K562 (cell line): ENCODE measurements around the gene NIPAL3. TPM values are rescaled to one million over a fixed set of nuclear protein-coding genes. Genes with fewer than 3 reads are reported as not detected.

ENCODE experiments used
- ATAC-seq: fragments of 200-7000 bp; cut with Tn5 transposase; 3 replicates; pipeline ENCODE4 v1.9.1; 2020; ENCODE audit warnings: moderate library complexity
- BruUV-seq: library from RNA; stranded (reverse); fragments of 400-500 nt; replicated peaks from 2 replicates; lab custom pipeline; 2021; lab: Mats Ljungman, UMichigan
- CTCF ChIA-PET: fragments of 300-600 bp; formaldehyde crosslinking; extraction: SDS; loops from one replicate; lab custom pipeline; 2021; ENCODE audit warnings: low intra/inter-chr PET ratio; lab: Yijun Ruan, JAX
- POLR2A ChIA-PET: fragments of 300-600, 350-650 bp; sonication (Branson Sonifier 250); formaldehyde crosslinking; extraction: SDS; loops from one replicate; lab custom pipeline; 2021; ENCODE audit warnings: antibody characterized with exemption, inconsistent platforms; lab: Yijun Ruan, JAX
- DNase-seq, 4 experiments: peaks; one replicate each; pipeline versions ENCODE4 v3.0.0 to v3.0.0-alpha.2; 2011 to 2018; ENCODE audit warnings: low spot score in 3 of 4, mixed read lengths in 3 of 4; ENCODE audit errors: extremely low read depth in 1 of 4
- FAIRE-seq: peaks from 2 replicates; lab custom pipeline; 2011; peaks lifted over from hg19 to GRCh38; lab: Jason Lieb, UNC
- H2AFZ ChIP-seq: 2 replicates; pipeline ENCODE4 v1.6.0; 2011; ENCODE audit warnings: low read depth, low read length, control low read depth, inconsistent platforms
- H3K27ac ChIP-seq: fragments of 200-600 bp; 3 replicates; pipeline ENCODE4 v1.8.0; 2011; ENCODE audit warnings: low read depth, mild to moderate bottlenecking, control low read depth, inconsistent platforms, low read length, moderate library complexity, mixed read lengths; ENCODE audit errors: extremely low read depth
- H3K27me3 ChIP-seq, 2 experiments: fragments of 300-600 bp in 1 of 2; 2 replicates in 1 of 2; 3 replicates in 1 of 2; pipeline versions ENCODE4 v1.6.0 to v1.8.0; 2011; ENCODE audit warnings: inconsistent platforms in 2 of 2, low read length in 2 of 2, mild to moderate bottlenecking in 1 of 2, mixed read lengths in 1 of 2, moderate library complexity in 1 of 2; ENCODE audit not compliant: control insufficient read depth in 2 of 2, insufficient read depth in 2 of 2
- H3K36me3 ChIP-seq: fragments of 300-600 bp; 3 replicates; pipeline ENCODE4 v1.8.0; 2011; ENCODE audit warnings: mild to moderate bottlenecking, low read length, inconsistent platforms; ENCODE audit not compliant: control insufficient read depth, insufficient read depth
- H3K4me1 ChIP-seq, 2 experiments: fragments of 200-600 bp in 1 of 2; replicated peaks in 1 of 2; 2 replicates in 1 of 2; 3 replicates in 1 of 2; pipeline versions ENCODE4 v1.5.1 to v1.8.0; 2011; ENCODE audit warnings: inconsistent platforms in 2 of 2, low read length in 2 of 2, mild to moderate bottlenecking in 1 of 2, mixed read lengths in 1 of 2, moderate library complexity in 1 of 2; ENCODE audit not compliant: control insufficient read depth in 2 of 2, insufficient read depth in 2 of 2
- H3K4me2 ChIP-seq: 2 replicates; pipeline ENCODE4 v1.6.1; 2011; ENCODE audit warnings: low read length, control low read depth, inconsistent platforms, mixed read lengths; ENCODE audit not compliant: insufficient read depth
- H3K4me3 ChIP-seq: fragments of 200-600 bp; sonication (generic), shearing (Covaris generic); 2 replicates; pipeline ENCODE4 v1.5.1; 2016; ENCODE audit warnings: control low read depth, inconsistent platforms
- H3K79me2 ChIP-seq: fragments of 200-600 bp; 3 replicates; pipeline ENCODE4 v1.8.0; 2011; ENCODE audit warnings: low read length, inconsistent platforms; ENCODE audit not compliant: control insufficient read depth, insufficient read depth
- H3K9ac ChIP-seq, 2 experiments: 2 replicates each; pipeline versions ENCODE4 v1.6.0 to v1.6.1; 2011; ENCODE audit warnings: low read depth in 2 of 2, low read length in 2 of 2, control low read depth in 1 of 2, inconsistent platforms in 1 of 2, mild to moderate bottlenecking in 1 of 2, mixed read lengths in 1 of 2; ENCODE audit not compliant: insufficient read depth in 1 of 2
- H3K9me1 ChIP-seq: one replicate; pipeline ENCODE4 v1.6.0; 2011; ENCODE audit warnings: inconsistent platforms, mild to moderate bottlenecking, low read length, moderate library complexity; ENCODE audit not compliant: control insufficient read depth, insufficient read depth
- H3K9me3 ChIP-seq: replicated peaks from 2 replicates; pipeline ENCODE4 v1.5.1; 2011; ENCODE audit warnings: low read depth, low read length, inconsistent platforms; ENCODE audit not compliant: control insufficient read depth, insufficient read depth
- H4K20me1 ChIP-seq: replicated peaks from 2 replicates; pipeline ENCODE4 v1.6.1; 2011; ENCODE audit warnings: low read length, inconsistent platforms, mixed read lengths; ENCODE audit not compliant: control insufficient read depth, insufficient read depth
- BRD4 ChIP-seq: fragments of 200-600 bp; sonication (generic); IDR thresholded peaks from 2 replicates; pipeline ENCODE4 v1.6.1; 2017; ENCODE audit warnings: inconsistent platforms
- CTCFL ChIP-seq: IDR thresholded peaks from 2 replicates; pipeline ENCODE4 v1.6.1; 2011; ENCODE audit warnings: borderline replicate concordance, low read depth, mild to moderate bottlenecking, moderate library complexity, low read length; ENCODE audit not compliant: insufficient read depth, poor library complexity, severe bottlenecking
- EWSR1 ChIP-seq: fragments of 450-650 bp; IDR thresholded peaks from 2 replicates; pipeline ENCODE4 v1.6.1; 2018; ENCODE audit warnings: borderline replicate concordance, mild to moderate bottlenecking, low read depth, moderate library complexity; ENCODE audit not compliant: partially characterized antibody
- HNRNPH1 ChIP-seq: fragments of 200-400 bp; formaldehyde crosslinking; optimal IDR thresholded peaks from 2 replicates; pipeline ENCODE3; 2017; ENCODE audit warnings: low read depth, mild to moderate bottlenecking, low read length, moderate library complexity
- SPI1 ChIP-seq: IDR thresholded peaks from 2 replicates; pipeline ENCODE4 v1.6.1; 2011; ENCODE audit warnings: low read depth, low read length, control low read depth, borderline replicate concordance
- YY1 ChIP-seq, 3 experiments: IDR thresholded peaks; 2 replicates each; pipeline ENCODE4 v1.6.1; 2011; ENCODE audit warnings: low read length in 2 of 3, mild to moderate bottlenecking in 2 of 3, moderate library complexity in 2 of 3, borderline replicate concordance in 1 of 3, control low read depth in 1 of 3, low read depth in 1 of 3; ENCODE audit not compliant: insufficient read depth in 3 of 3, insufficient replicate concordance in 2 of 3, control insufficient read depth in 1 of 3, insufficient read length in 1 of 3; ENCODE audit errors: extremely low read depth in 1 of 3
- ZBTB8A ChIP-seq: fragments of 450-650 bp; IDR thresholded peaks from 2 replicates; pipeline ENCODE4 v1.6.1; 2018; ENCODE audit warnings: mild to moderate bottlenecking, moderate library complexity; ENCODE audit not compliant: partially characterized antibody
- ZNF445 ChIP-seq: fragments of 250-450 bp; sonication (Bioruptor Pico); IDR thresholded peaks from 2 replicates; pipeline ENCODE4 v1.4.0; 2020; ENCODE audit warnings: low read depth, mild to moderate bottlenecking, moderate library complexity
- ZNF583 ChIP-seq: fragments of 250-450 bp; sonication (Bioruptor Pico); IDR thresholded peaks from 2 replicates; pipeline ENCODE4 v1.4.0; 2020
- WGBS: fragments of 100-300 bp; shearing (Covaris generic); methylation state at CpG from one replicate; pipeline ENCODE4 v1.1.6; 2016; ENCODE audit warnings: low coverage, mixed read lengths; ENCODE audit not compliant: insufficient coverage; ENCODE audit errors: missing lambda C conversion rate; 5-methylcytosine and 5-hydroxymethylcytosine counted together
- in situ Hi-C: fragments of 300-500 bp; cut with MboI; formaldehyde crosslinking; loops from 4 replicates; pipeline ENCODE4 v1.15.0; 2018; ENCODE audit warnings: inconsistent platforms, mixed read lengths
- intact Hi-C: fragments of 100-400 bp; cut with micrococcal nuclease; formaldehyde crosslinking; loops from 2 replicates; pipeline ENCODE4 v1.14.2; 2022
- polyA plus RNA-seq, 8 experiments: library from polyadenylated mRNA; depleted of rRNA in 4 of 8; stranded (reverse) in 5 of 8; unstranded in 3 of 8; fragments of >200 nt; fragmentation: Nextera tagmentation in 2 of 8; fragmentation: Illumina TruSeq in 1 of 8; extraction: Ambion mirVana in 2 of 8; extraction: Trizol in 1 of 8; gene quantifications; 2 replicates each; pipeline versions ENCODE4 v1.2.1 to v1.2.3, GENCODE V29; 2011 to 2014; ENCODE audit warnings: inconsistent platforms in 1 of 8, missing spikeins in 1 of 8
- total RNA-seq, 7 experiments: library from RNA; depleted of rRNA in 6 of 7; stranded (reverse); fragments of >200 nt in 6 of 7; fragmentation: Illumina TruSeq in 2 of 7; extraction: Trizol in 2 of 7; gene quantifications; 2 replicates each; pipeline versions ENCODE4 v1.2.1 to v1.2.3, GENCODE V29; 2011 to 2021; ENCODE audit warnings: low replicate concordance in 1 of 7
- TF ChIP-seq, protein P1 (sequence below): fragments of 450-650 bp; IDR thresholded peaks from 2 replicates; pipeline ENCODE4 v1.6.1; 2016; ENCODE audit warnings: borderline replicate concordance
- TF ChIP-seq, protein P2 (sequence below): sonication (generic); formaldehyde crosslinking; IDR thresholded peaks from 2 replicates; pipeline ENCODE4 v1.9.0; 2022; ENCODE audit warnings: mild to moderate bottlenecking, missing genetic modification reagents

NIPAL3 gene
- total and polyA plus RNA-seq, 9 of the 15 experiments (the other 6 are each of a cell fraction or from before 2014, with no cell fraction given): 10.5 to 26.3 (median 16.0) TPM

DNA sequence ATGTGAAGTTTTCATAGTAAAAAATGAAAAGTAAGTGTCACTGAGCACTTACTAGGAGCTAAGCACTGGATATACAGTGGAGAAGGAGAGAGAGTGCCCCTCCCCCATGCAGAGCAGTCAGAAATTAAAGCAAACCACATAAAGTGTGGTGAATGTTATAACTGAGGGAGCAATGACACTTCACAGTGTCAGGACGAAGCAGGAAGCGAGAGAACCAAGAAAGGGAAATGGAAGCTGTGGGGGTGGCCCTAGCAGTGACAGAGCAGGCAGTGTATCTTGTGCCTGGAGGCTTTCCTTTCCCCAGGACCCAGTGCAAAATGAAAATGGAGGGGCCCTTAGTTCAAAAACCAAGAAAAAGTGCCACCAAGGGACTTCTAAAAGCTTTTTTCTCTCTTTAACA, 65.5 kb downstream of the NIPAL3 start:
- Histone ChIP-seq H3K27me3 (no peaks in the 10 kb centered on the region), H3K9ac (0 out of 4 replicates have a peak overlapping the region, but pooled peaks of 1 of the 2 experiments have one; percentile 5)
- intact Hi-C loops: no loop called here
- TF ChIP-seq HNRNPH1 (no peak), BRD4 (no peak), ZNF583 (no peak), EWSR1 (no peak), CTCFL (no peak), SPI1 (peak; percentile 46; the same call in 1 of the 2 replicates), YY1 (IDR thresholded peaks at IDR 0.05; ENCODE audit: borderline replicate concordance in 1 of 3, control insufficient read depth in 1 of 3, extremely low read depth in 1 of 3, insufficient read depth in 3 of 3, insufficient read length in 1 of 3, insufficient replicate concordance in 2 of 3, low read depth in 1 of 3, low read length in 2 of 3) (peak in 1 of 3 experiments; percentile 63), ZNF445 (CRISPR knock-in tag) (no peak), ZBTB8A (no peak)
- TF ChIP-seq, protein P1, sequence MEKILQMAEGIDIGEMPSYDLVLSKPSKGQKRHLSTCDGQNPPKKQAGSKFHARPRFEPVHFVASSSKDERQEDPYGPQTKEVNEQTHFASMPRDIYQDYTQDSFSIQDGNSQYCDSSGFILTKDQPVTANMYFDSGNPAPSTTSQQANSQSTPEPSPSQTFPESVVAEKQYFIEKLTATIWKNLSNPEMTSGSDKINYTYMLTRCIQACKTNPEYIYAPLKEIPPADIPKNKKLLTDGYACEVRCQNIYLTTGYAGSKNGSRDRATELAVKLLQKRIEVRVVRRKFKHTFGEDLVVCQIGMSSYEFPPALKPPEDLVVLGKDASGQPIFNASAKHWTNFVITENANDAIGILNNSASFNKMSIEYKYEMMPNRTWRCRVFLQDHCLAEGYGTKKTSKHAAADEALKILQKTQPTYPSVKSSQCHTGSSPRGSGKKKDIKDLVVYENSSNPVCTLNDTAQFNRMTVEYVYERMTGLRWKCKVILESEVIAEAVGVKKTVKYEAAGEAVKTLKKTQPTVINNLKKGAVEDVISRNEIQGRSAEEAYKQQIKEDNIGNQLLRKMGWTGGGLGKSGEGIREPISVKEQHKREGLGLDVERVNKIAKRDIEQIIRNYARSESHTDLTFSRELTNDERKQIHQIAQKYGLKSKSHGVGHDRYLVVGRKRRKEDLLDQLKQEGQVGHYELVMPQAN: no peak
- TF ChIP-seq, protein P2, sequence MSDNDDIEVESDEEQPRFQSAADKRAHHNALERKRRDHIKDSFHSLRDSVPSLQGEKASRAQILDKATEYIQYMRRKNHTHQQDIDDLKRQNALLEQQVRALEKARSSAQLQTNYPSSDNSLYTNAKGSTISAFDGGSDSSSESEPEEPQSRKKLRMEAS (CRISPR knock-in tag): no peak
- TF ChIP-seq, all 486 proteins: peak for 2
- in situ Hi-C loops: no loop called here
- Histone ChIP-seq H3K79me2 (no peaks in the 10 kb centered on the region), H3K9me1 (no peaks in the 10 kb centered on the region), H3K27ac (peak overlapping the region; percentile 51; the same call in 2 of the 3 replicates), H3K4me1 (peaks cover 0 to 12% of the 10 kb centered on the region in 2 experiments; a peak in 3 of 5 replicates), H2AFZ (peak overlapping the region; percentile 84), H3K9me3 (no peaks in the 10 kb centered on the region), H4K20me1 (no peaks in the 10 kb centered on the region), H3K4me2 (peak overlapping the region; percentile 53; the same call in 1 of the 2 replicates), H3K36me3 (no peaks in the 10 kb centered on the region), H3K4me3 (no peak overlapping the region)
- DNase-seq: peak in 2 of 4 experiments; percentile 36 to 48
- FAIRE-seq: no peak
- no TSS peak for BruUV-seq
- peak; percentile 79 for ATAC-seq
- ChIA-PET CTCF (no interaction called here), POLR2A (interaction anchor here (0.6 to 2.9 kb wide), 6 partner anchors 10 to 1819 kb away, joined by 3 to 11 read pairs (median 4); no protein-coding TSS in a partner anchor)
- 0% methylated on average over 2 of the region's 2 CpGs for WGBS
